Measurements from ENCODE around the gene HAPLN1.

The HAPLN1 gene

DNA sequence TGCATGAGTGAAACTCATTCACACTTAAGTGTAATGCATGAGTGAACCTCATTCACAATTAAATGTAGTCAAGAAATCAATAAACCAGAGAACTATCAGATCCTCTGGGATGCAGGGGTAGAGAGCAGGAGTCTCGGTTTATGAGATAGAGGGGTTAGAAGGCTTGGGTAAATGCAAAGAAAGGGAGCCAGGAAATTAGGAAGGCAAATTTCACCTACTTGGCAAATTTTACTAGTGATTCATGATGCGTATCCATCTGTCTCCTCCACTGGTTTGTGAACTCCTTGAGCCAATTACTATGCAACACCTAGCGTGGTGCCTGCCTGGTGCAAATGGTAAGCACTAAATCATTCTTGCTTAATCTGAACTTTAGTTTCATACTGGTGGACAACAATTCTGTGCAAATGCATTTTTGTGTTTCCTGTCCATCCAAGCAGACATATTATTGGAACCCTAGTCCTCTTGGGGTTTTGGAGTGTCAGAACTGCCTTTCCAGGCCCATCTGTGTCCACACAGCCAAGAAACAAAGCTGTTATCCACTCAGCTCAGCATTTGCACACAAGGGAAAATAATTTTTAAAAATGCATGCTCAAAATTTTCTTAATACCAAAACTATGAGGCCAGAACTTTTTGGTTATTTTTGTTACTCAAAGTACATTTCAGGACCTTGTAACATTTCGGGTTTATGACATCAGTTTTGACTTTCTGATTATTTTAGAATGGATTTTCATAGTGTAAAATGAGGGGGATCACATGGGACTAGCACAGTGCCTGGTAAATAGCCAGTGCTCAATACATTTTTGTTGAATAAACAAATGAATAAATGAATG, 5.2 kb downstream of the HAPLN1 start:
- DNase-seq: no peak

- no peak for DNase-seq
Measured at GRCh38 chr5:83714810-83715209, 5.8 kb downstream of the HAPLN1 start.

DNA sequence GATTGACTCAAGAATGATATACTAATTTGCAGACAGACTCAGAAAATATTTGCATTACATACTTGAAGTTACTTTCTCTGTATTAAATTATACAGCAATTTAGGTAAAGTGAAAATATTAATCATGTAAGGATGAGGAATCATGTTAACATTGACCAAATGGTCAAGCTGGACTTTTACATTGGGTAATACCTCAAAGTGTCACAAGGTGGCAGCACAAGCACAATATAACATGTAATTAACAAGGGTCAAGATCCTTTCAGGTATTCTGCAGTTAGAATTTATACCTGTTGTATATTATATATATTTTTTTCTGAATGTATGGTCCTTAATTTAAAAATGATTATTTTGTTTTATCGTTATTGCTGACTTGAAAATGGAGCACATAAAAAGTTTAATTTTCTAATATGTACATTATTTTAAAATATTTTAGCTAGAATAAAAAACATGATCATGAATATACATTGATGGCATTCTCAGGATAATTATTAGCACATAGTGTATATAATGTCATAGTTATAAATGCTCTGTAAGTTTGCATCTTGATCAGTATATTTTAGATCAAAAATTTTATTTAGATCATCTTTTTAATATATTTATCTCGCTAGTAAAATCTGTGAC, 8.6 kb downstream of the HAPLN1 start:
- peak; percentile 17 for DNase-seq

GRCh38 chr5:83709973-83710372, 10.7 kb downstream of the HAPLN1 start:
- no peak for DNase-seq

GRCh38 chr5:83708170-83708569, 12.5 kb downstream of the HAPLN1 start:
- no peak for DNase-seq

- DNase-seq: no peak
Measured at GRCh38 chr5:83703059-83703458, 17.6 kb downstream of the HAPLN1 start.

GRCh38 chr5:83701886-83702285, 18.8 kb downstream of the HAPLN1 start:
- DNase-seq: no peak

GRCh38 chr5:83689881-83690280, 30.8 kb downstream of the HAPLN1 start:
- DNase-seq: no peak

- no peak for DNase-seq
Measured at GRCh38 chr5:83688281-83688680, 32.4 kb downstream of the HAPLN1 start.

- no peak for DNase-seq
Measured at GRCh38 chr5:83687124-83687619, 33.5 kb downstream of the HAPLN1 start.

DNA sequence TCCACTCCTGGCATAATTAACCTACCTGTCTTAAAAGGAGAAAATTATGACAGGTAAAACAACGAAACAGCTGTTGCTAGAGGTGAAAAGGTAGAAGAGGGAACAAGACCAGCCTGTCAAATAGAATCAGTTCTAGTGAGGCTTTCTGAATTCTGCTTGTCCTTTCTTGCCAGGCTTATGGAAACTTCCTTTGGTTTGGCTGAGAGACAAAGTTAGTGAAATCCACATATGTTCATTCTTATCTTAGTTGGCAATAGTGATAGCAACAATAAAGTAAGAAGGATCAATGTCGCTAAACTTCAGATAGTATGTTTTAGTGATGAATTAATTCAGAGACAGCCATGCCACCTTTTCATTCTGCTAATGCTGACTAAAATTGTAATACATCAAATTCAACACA, 34.4 kb downstream of the HAPLN1 start:
- DNase-seq: no peak

DNA sequence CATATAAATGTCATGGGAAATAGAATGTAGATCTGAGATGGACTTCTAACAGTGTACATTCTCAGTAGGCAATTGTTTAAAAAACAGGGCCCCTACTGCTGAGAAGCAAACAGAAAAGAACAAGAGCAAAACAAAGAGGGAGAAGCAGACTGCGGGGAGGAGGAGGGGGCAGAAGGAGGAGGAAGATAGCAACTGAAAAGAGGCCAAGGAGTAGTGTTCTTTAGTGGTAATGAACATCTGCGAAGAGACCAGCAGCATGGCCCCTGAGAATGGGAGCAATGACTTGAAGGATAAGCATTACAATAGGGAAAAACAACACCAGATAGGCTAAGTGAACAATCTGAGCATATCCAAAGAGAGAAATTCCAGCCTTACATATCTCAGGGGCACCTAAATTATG, 36.8 kb downstream of the HAPLN1 start:
- no peak for DNase-seq

- DNase-seq: no peak
Measured at GRCh38 chr5:83672646-83673045, 48.0 kb downstream of the HAPLN1 start.

DNA sequence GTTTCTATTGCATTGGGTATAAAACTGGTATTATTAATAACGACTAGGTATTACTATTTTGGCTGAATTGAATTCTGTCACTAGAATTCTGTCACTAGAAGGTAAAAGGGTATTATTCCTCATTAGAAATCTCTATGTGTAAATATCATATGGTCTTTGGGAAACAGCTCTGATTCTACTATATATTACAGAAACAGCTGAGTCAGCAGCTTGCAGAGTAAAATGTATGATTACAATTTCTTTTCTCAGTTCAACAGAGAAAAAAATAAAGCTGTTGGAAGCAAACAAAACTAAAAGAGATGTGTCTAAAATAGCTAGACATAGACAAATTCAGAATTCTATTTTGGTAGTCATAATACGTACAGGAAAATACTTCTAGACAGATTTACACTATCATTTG, 48.5 kb downstream of the HAPLN1 start:
- DNase-seq: no peak

- no peak for DNase-seq
Measured at GRCh38 chr5:83665631-83666030, 55.0 kb downstream of the HAPLN1 start.

DNA sequence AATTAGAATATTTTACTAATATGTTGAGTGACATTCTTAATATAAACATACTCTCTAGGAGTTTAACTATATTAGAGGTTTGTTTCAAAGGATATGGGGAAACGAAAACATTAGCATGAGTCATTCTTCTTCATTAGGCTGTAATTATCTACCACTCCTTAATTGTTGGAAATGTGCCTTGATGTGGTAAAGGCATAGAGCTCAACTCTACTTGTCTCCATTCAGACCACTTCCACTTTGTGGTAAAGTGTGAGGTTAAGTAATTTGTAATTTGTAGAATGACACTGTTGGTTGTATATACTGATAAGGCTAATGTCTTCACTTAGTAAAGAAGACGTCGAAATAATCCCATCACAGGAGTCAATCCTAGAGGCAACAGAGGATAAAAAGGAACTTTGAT, 58.1 kb downstream of the HAPLN1 start:
- no peak for DNase-seq

- DNase-seq: no peak
Measured at GRCh38 chr5:83657807-83658525, 62.7 kb downstream of the HAPLN1 start.

DNA sequence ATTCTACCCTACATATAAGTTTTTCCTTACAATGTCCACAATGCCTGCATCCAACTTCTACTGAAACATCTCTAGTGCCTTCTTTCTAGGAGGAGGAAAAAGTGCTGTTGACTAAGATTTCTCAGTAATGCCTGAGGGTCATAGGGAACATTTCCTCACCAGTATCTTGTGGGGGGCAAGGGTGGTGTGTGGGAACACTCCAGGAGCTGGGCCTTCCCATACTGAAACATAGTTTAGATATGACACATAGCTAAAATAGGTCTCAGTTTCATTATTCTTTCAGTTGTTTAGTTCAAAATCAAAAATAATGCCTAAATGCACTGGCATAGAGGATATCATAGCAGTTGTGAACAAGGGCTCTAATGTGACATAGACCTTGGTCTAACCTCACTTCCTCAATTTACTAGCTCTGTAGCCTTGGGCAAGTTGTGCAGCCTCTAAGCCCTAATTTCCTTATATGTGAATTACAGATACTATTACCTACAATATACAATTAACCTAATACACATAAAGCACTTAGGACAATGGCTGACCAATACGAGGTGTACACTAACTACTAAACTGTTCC, 66.1 kb downstream of the HAPLN1 start:
- no peak for DNase-seq

DNA sequence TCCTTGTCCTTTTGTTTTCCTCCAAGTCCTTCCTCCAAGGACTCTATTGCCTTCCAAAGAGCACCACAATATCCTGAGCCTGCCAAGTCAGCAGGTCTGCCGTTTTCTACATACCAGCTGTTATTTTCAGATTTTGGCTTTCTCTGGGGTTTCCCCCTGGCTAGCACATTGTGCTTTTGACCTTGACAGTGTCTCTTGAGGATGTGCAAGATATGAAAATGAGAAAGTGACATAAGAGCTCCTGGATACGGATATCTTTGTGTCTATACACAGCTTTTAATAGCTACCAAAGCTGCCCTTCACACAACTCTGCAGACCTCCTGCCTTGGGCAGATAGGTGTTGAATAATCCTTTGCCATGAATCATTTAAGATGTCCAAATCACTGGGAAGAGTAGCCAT, 67.0 kb downstream of the HAPLN1 start:
- no peak for DNase-seq

DNA sequence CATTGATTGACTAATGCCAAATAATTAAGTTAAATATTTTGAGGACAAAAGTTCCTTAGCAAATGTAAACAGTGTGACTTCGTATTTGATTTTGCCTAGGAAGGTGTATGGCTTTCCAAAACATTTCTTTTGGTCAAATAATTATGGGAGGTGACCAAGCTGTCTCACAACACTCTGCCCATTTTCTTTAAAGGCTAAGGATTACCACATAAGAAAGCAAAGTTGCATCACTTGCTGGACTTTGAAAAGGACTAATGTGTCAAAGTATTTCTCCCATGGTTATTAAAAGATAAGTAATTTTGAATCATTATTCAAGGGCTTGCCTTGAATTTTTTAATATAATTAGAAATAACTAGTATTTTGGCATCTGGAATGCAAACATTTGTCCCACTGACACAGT, 74.7 kb downstream of the HAPLN1 start:
- DNase-seq: no peak

GRCh38 chr5:83644301-83644700, 76.4 kb downstream of the HAPLN1 start:
- DNase-seq: no peak

GRCh38 chr5:83641946-83642345, 78.7 kb downstream of the HAPLN1 start:
- no peak for DNase-seq

GRCh38 chr5:83639911-83640310, 80.7 kb downstream of the HAPLN1 start:
- DNase-seq: no peak

DNA sequence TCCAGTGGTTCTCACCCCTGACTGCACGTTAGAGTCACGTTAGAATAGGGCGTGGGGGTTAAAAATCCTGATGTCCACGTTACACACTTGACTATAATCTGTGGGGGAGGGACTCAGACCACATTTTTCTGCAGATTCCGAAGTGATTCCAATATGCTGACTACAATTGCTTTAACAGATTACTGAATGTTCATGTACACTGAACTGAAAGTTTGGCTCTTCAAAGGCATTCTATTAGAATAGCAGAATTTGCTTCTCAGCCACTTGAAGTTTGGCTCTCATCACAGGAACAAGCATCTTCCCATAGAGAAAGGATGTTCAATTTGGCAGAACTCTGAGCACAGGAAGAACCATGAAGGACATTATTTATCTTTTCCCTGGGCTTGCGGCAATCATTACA, 84.5 kb downstream of the HAPLN1 start:
- DNase-seq: no peak
